ENCODE data around the gene RNF213.

The RNF213 gene

GRCh38 chr17:80264205-80265075 is 3.8 kb downstream of the RNF213 start:
- POLR2A ChIA-PET = interaction anchor here (0.5 to 0.7 kb wide), 3 partner anchors 21 to 98 kb away, joined by 3 to 8 read pairs (median 4); no protein-coding TSS in a partner anchor
- CTCF ChIA-PET = interaction anchor here (0.6 to 1.3 kb wide), 3 partner anchors 13 to 69 kb away, joined by 3 to 4 read pairs (median 3); no protein-coding TSS in a partner anchor
- TF ChIP-seq CTCF (IDR thresholded peaks at IDR 0.05; ENCODE audit: control extremely low read depth, extremely low read depth, low read depth, missing control alignments) = no peak
- no peak for DNase-seq (ENCODE audit: extremely low spot score)

GRCh38 chr17:80265205-80266068 is 4.8 kb downstream of the RNF213 start:
- CTCF ChIA-PET = interaction anchor here (0.9 kb wide), 2 partner anchors 70 to 164 kb away, joined by 3 read pairs; partner anchors contain the start of gene GAA

GRCh38 chr17:80267391-80267790 is 6.7 kb downstream of the RNF213 start:
- no peak for DNase-seq (ENCODE audit: extremely low spot score)
- no peak for TF ChIP-seq CTCF (IDR thresholded peaks at IDR 0.05; ENCODE audit: control extremely low read depth, extremely low read depth, low read depth, missing control alignments)
- POLR2A ChIA-PET = no interaction called here
- CTCF ChIA-PET = interaction anchor here (1.2 to 1.5 kb wide), 2 partner anchors 16 to 30 kb away, joined by 3 read pairs; no protein-coding TSS in a partner anchor

More at GRCh38 chr17:80265205-80266068, 4.8 kb downstream of the RNF213 start:
- peak; percentile 70 for DNase-seq (ENCODE audit: extremely low spot score)
- POLR2A ChIA-PET = interaction anchor here (0.7 kb wide), 1 partner anchor 63 kb away, joined by 8 read pairs; no protein-coding TSS in a partner anchor
- TF ChIP-seq CTCF (IDR thresholded peaks at IDR 0.05; ENCODE audit: control extremely low read depth, extremely low read depth, low read depth, missing control alignments) = no peak

GRCh38 chr17:80268427-80268826 is 7.8 kb downstream of the RNF213 start:
- POLR2A ChIA-PET = no interaction called here
- no peak for DNase-seq (ENCODE audit: extremely low spot score)
- CTCF ChIA-PET = no interaction called here
- TF ChIP-seq CTCF (IDR thresholded peaks at IDR 0.05; ENCODE audit: control extremely low read depth, extremely low read depth, low read depth, missing control alignments) = no peak

- TF ChIP-seq CTCF (IDR thresholded peaks at IDR 0.05; ENCODE audit: control extremely low read depth, extremely low read depth, low read depth, missing control alignments) = no peak
- POLR2A ChIA-PET = no interaction called here
- DNase-seq (ENCODE audit: extremely low spot score) = no peak
- CTCF ChIA-PET = no interaction called here
These were observed 8.8 kb downstream of the RNF213 start for GRCh38 chr17:80269405-80269807.

GRCh38 chr17:80270104-80270503 is 9.5 kb downstream of the RNF213 start:
- POLR2A ChIA-PET = no interaction called here
- CTCF ChIA-PET = no interaction called here
- TF ChIP-seq CTCF (IDR thresholded peaks at IDR 0.05; ENCODE audit: control extremely low read depth, extremely low read depth, low read depth, missing control alignments) = no peak
- DNase-seq (ENCODE audit: extremely low spot score) = no peak

All from GM10248 (cell line).